ENCODE data around the gene CTNNAL1. TPM values are rescaled to one million over a fixed set of nuclear protein-coding genes. Genes with fewer than 3 reads are reported as not detected.
A peak's percentile ranks its signal among the peaks of the same experiment; 100 is the strongest.

Gene CTNNAL1
- total RNA-seq, 1 experiment from 2014 or later, result 31.4 TPM

DNA sequence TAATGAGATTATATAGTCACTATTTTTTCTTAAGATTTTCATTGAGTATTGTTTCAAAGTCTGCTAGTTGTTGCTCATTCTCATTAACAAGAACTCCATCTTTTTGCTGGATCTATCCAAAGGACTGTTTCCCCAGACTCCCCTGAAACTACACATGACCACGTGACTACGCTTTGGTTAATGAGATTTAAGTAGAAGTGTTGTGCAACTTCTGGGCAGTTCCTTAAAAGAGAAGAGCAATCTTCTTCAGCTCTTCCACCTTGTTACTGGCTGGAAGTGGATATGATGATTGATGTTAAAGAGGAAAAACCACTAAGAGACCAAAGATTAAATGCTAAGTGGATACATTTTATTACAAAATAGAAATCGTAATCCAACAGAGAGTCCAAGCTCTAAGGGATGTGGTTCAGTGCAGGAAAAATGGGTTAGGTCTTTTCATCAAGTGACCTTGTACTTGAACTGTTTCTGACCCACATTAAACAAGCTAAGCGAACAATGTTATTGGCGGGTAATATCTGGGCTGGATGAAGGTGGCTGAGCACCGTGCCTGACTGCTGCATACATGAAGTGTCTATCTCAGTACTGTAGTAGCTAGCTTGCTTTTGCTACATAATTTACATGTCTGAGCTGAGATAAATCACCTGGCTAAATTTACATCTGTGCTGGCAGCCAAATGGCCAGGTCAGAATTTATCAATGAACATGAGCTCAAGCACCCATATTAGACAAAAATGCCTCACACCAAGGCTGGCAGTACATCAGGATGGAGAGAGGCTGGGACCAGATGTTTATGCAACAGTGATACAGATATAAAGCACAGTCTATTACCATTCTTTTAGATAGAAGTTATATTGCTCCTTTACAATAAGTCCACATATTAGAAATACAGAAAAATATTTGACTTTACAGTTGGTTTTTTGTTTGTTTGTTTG is 7.5 kb upstream of the CTNNAL1 start:
- Histone ChIP-seq H3K4me3 (ENCODE audit: low read length) (no peak overlapping the region), H3K27ac (ENCODE audit: low read length) (no peak overlapping the region), H3K4me1 (ENCODE audit: low read length) (peaks cover 35% of the 10 kb centered on the region), H3K9ac (ENCODE audit: low read length) (no peak overlapping the region), H3K9me2 (replicated peaks; ENCODE audit: insufficient read depth, low read length) (no peaks in the 10 kb centered on the region), H4K20me1 (ENCODE audit: insufficient read depth, low read depth, low read length) (no peaks in the 10 kb centered on the region), H3K9me3 (ENCODE audit: low read length) (no peaks in the 10 kb centered on the region), H3K79me2 (ENCODE audit: low read length) (peaks cover 42% of the 10 kb centered on the region), H3K27me3 (ENCODE audit: low read length) (no peaks in the 10 kb centered on the region), H2AFZ (ENCODE audit: low read length) (no peak overlapping the region), H3K4me2 (ENCODE audit: low read depth, low read length, poor library complexity, severe bottlenecking) (no peak overlapping the region), H3K36me3 (ENCODE audit: insufficient read depth, low read length) (peaks cover 10% of the 10 kb centered on the region; the same call in 1 of the 2 replicates)
- DNase-seq, result no peak

DNA sequence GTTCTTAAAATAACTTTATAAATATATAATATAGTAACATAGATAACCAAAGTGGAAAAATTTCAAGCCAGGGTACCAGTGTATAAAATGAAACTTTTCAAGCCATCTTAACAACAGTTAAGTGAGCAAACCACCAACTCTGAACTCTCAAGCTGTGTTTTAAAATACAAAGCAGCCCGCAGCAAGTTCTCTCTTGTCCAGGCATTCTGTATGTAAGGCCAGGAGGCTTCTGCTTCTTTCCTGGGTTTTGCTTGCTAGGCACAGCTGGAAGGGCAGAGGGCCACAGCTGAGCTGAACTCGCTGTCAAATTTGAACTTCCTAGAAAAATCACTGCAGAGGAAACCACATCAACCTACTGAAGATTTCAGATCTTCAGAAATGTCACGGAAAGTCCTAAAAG is 6.8 kb upstream of the CTNNAL1 start:
- H3K27me3 ChIP-seq (ENCODE audit: low read length), result no peaks in the 10 kb centered on the region
- H3K9me2 ChIP-seq (replicated peaks; ENCODE audit: insufficient read depth, low read length), result no peaks in the 10 kb centered on the region
- H3K9ac ChIP-seq (ENCODE audit: low read length), result no peak overlapping the region
- H3K4me2 ChIP-seq (ENCODE audit: low read depth, low read length, poor library complexity, severe bottlenecking), result no peak overlapping the region
- no peak overlapping the region for H3K27ac ChIP-seq (ENCODE audit: low read length)
- no peaks in the 10 kb centered on the region for H4K20me1 ChIP-seq (ENCODE audit: insufficient read depth, low read depth, low read length)
- peaks cover 10% of the 10 kb centered on the region; the same call in 1 of the 2 replicates for H3K36me3 ChIP-seq (ENCODE audit: insufficient read depth, low read length)
- H3K4me1 ChIP-seq (ENCODE audit: low read length), result peaks cover 35% of the 10 kb centered on the region
- no peak for DNase-seq
- H3K9me3 ChIP-seq (ENCODE audit: low read length), result no peaks in the 10 kb centered on the region
- peaks cover 38% of the 10 kb centered on the region for H3K79me2 ChIP-seq (ENCODE audit: low read length)
- H2AFZ ChIP-seq (ENCODE audit: low read length), result no peak overlapping the region
- H3K4me3 ChIP-seq (ENCODE audit: low read length), result no peak overlapping the region

DNA sequence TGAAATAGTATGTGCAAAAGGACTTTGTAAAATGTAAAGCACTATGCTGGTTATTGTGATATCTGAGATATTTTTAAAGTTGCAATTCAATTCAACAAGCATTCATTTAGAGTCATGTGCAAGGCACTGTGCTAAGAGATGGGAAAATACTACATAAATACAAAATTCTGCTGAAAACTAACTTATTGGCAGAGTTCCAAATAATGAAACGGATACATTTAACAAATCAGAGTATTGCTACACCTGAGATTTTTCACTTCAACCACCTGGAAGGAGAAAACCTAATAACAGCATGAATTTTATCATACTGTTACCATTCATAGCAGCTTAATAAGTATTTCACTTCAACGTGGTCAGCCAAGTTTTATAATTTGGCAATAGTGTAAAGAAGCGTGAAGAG is 6.1 kb upstream of the CTNNAL1 start:
- Histone ChIP-seq H3K9ac (ENCODE audit: low read length) (no peak overlapping the region), H3K36me3 (ENCODE audit: insufficient read depth, low read length) (peaks cover 10% of the 10 kb centered on the region; the same call in 1 of the 2 replicates), H2AFZ (ENCODE audit: low read length) (no peak overlapping the region), H3K9me3 (ENCODE audit: low read length) (no peaks in the 10 kb centered on the region), H3K4me1 (ENCODE audit: low read length) (peaks cover 35% of the 10 kb centered on the region), H3K79me2 (ENCODE audit: low read length) (peaks cover 31% of the 10 kb centered on the region), H3K9me2 (replicated peaks; ENCODE audit: insufficient read depth, low read length) (no peaks in the 10 kb centered on the region), H3K27ac (ENCODE audit: low read length) (no peak overlapping the region), H3K27me3 (ENCODE audit: low read length) (no peaks in the 10 kb centered on the region), H3K4me2 (ENCODE audit: low read depth, low read length, poor library complexity, severe bottlenecking) (no peak overlapping the region), H4K20me1 (ENCODE audit: insufficient read depth, low read depth, low read length) (no peaks in the 10 kb centered on the region), H3K4me3 (ENCODE audit: low read length) (no peak overlapping the region)
- no peak for DNase-seq

DNA sequence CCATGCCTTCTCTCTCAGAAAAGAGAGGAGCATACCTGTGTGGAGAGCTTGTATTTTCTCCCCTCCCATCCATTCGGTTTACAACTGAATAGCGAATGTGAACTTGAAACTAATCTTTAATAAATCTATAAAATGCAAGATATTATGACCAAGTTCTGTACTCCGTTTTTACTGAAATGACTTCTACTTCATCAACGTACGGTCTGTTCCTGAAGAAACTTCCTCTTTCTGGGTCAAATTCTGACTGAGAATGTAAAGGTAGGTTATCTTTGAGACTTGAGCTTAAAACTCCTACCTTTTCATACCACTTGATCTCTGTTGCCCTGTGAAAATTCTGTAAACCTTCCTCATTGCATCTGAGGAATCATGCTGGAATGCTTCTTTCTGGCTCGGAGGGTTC is 4.2 kb upstream of the CTNNAL1 start:
- Histone ChIP-seq H3K36me3 (ENCODE audit: insufficient read depth, low read length) (peaks cover 5% of the 10 kb centered on the region; the same call in 1 of the 2 replicates), H3K9ac (ENCODE audit: low read length) (no peak overlapping the region), H2AFZ (ENCODE audit: low read length) (no peak overlapping the region), H4K20me1 (ENCODE audit: insufficient read depth, low read depth, low read length) (no peaks in the 10 kb centered on the region), H3K27ac (ENCODE audit: low read length) (peak overlapping the region; percentile 39; the same call in 1 of the 2 replicates), H3K27me3 (ENCODE audit: low read length) (no peaks in the 10 kb centered on the region), H3K9me3 (ENCODE audit: low read length) (no peaks in the 10 kb centered on the region), H3K4me1 (ENCODE audit: low read length) (peaks cover 44% of the 10 kb centered on the region), H3K79me2 (ENCODE audit: low read length) (peaks cover 21% of the 10 kb centered on the region), H3K4me2 (ENCODE audit: low read depth, low read length, poor library complexity, severe bottlenecking) (no peak overlapping the region), H3K4me3 (ENCODE audit: low read length) (no peak overlapping the region), H3K9me2 (replicated peaks; ENCODE audit: insufficient read depth, low read length) (no peaks in the 10 kb centered on the region)
- DNase-seq, result no peak

DNA sequence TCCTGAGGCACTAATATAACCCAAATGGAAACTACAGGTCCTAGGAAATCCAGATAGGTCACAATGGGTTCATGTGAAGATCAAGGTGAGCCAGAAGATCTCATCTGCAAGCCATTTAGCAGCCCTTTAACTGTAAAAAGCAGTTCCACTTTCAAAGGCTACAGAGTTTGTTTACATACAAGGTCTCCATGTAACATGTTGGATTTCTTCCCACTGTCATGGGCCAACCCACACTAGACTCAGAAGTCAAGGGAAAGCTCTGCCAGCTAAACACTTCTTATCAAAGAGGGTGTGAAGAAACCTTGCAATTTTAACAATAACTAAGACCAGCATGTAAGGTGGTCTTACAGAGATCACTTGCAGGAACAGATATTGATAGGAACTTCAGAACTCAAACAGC is 3.8 kb upstream of the CTNNAL1 start:
- no peak overlapping the region for H3K4me3 ChIP-seq (ENCODE audit: low read length)

DNA sequence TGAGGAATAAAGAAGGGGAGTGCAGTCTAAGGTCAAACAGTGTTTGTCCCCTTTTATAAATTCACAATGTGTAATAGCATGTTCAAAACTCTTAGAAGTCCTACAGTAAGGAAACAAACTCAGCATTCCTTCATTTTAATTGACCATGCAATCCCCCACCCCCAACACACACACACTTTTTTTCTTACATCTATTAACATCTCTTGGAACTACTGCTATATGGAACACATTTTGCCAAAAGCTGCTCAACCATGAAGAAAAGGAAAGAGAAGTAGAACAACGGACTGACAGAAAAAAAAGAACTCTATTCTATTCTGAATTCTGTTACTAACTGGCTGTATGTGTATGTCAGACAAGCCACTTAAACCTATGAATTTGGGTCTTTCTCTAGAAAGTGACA is 2.8 kb upstream of the CTNNAL1 start:
- Histone ChIP-seq H3K36me3 (ENCODE audit: insufficient read depth, low read length) (peaks cover 5% of the 10 kb centered on the region; the same call in 1 of the 2 replicates), H3K27ac (ENCODE audit: low read length) (no peak overlapping the region), H3K9me2 (replicated peaks; ENCODE audit: insufficient read depth, low read length) (no peaks in the 10 kb centered on the region), H3K27me3 (ENCODE audit: low read length) (no peaks in the 10 kb centered on the region), H4K20me1 (ENCODE audit: insufficient read depth, low read depth, low read length) (no peaks in the 10 kb centered on the region), H3K9me3 (ENCODE audit: low read length) (no peaks in the 10 kb centered on the region), H3K79me2 (ENCODE audit: low read length) (peaks cover 22% of the 10 kb centered on the region), H2AFZ (ENCODE audit: low read length) (no peak overlapping the region), H3K4me3 (ENCODE audit: low read length) (no peak overlapping the region), H3K9ac (ENCODE audit: low read length) (no peak overlapping the region), H3K4me2 (ENCODE audit: low read depth, low read length, poor library complexity, severe bottlenecking) (no peak overlapping the region), H3K4me1 (ENCODE audit: low read length) (peaks cover 40% of the 10 kb centered on the region)
- DNase-seq, result no peak

More for the DNA sequence above, 3.8 kb upstream of the CTNNAL1 start:
- no peaks in the 10 kb centered on the region for H4K20me1 ChIP-seq (ENCODE audit: insufficient read depth, low read depth, low read length)
- H3K79me2 ChIP-seq (ENCODE audit: low read length), result peaks cover 21% of the 10 kb centered on the region
- H3K9me2 ChIP-seq (replicated peaks; ENCODE audit: insufficient read depth, low read length), result no peaks in the 10 kb centered on the region
- DNase-seq, result no peak
- no peak overlapping the region for H3K9ac ChIP-seq (ENCODE audit: low read length)
- H3K27me3 ChIP-seq (ENCODE audit: low read length), result no peaks in the 10 kb centered on the region
- no peak overlapping the region for H2AFZ ChIP-seq (ENCODE audit: low read length)
- H3K4me1 ChIP-seq (ENCODE audit: low read length), result peaks cover 40% of the 10 kb centered on the region
- peak overlapping the region; percentile 39; the same call in 1 of the 2 replicates for H3K27ac ChIP-seq (ENCODE audit: low read length)
- H3K9me3 ChIP-seq (ENCODE audit: low read length), result no peaks in the 10 kb centered on the region
- H3K36me3 ChIP-seq (ENCODE audit: insufficient read depth, low read length), result peaks cover 5% of the 10 kb centered on the region; the same call in 1 of the 2 replicates
- H3K4me2 ChIP-seq (ENCODE audit: low read depth, low read length, poor library complexity, severe bottlenecking), result no peak overlapping the region

DNA sequence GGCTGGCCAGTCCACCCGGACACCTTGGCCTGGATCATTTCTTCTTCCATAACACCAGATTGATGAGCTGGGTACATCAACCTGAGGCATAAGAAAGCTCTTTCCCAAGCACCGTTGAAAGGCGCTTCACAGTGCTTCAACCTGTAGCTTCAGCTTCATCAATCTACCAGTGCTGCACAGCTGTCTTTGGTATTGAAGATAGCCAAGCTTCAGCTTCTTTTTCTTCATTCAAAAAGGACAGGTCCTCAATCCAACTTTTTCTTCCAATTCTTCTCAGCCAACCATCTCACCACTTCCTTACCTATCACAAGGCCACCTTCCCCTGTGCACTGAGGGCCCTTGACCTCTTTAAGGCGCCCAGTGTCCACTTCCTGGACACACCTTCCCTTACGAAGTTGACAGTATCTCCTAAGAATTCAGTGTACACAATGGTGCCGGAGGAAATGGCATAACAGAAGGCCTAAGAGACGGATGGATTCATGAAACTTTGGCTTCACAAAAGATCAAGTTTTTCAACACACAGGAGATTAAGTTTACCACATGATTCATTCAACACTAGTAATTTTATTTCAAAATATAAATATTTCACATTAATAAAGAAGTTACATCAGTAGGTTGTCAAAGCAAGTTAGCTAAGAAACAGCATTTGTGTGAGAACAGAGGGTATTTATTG is 1.4 kb upstream of the CTNNAL1 start:
- Histone ChIP-seq H3K27me3 (ENCODE audit: low read length) (no peaks in the 10 kb centered on the region), H3K9ac (ENCODE audit: low read length) (no peak overlapping the region), H3K4me1 (ENCODE audit: low read length) (peaks cover 49% of the 10 kb centered on the region), H4K20me1 (ENCODE audit: insufficient read depth, low read depth, low read length) (no peaks in the 10 kb centered on the region), H3K4me2 (ENCODE audit: low read depth, low read length, poor library complexity, severe bottlenecking) (no peak overlapping the region), H3K27ac (ENCODE audit: low read length) (0 out of 2 replicates have a peak overlapping the region, but pooled peaks have one; percentile 19), H3K9me3 (ENCODE audit: low read length) (no peaks in the 10 kb centered on the region), H2AFZ (ENCODE audit: low read length) (no peak overlapping the region), H3K79me2 (ENCODE audit: low read length) (peaks cover 34% of the 10 kb centered on the region), H3K9me2 (replicated peaks; ENCODE audit: insufficient read depth, low read length) (no peaks in the 10 kb centered on the region), H3K4me3 (ENCODE audit: low read length) (no peak overlapping the region), H3K36me3 (ENCODE audit: insufficient read depth, low read length) (peaks cover 5% of the 10 kb centered on the region; the same call in 1 of the 2 replicates)
- no peak for DNase-seq
